ENCODE results near the gene PKIG. TPM values are rescaled to one million over a fixed set of nuclear protein-coding genes. Genes with fewer than 3 reads are reported as not detected.
"Not testable (repeated sequence)": the region's sequence is repeated elsewhere in the genome, so short reads cannot be mapped to it uniquely, and the experiment has no call there.

The PKIG gene
- polyA plus RNA-seq, 1 donor from 2014 or later, result 174 TPM

DNA sequence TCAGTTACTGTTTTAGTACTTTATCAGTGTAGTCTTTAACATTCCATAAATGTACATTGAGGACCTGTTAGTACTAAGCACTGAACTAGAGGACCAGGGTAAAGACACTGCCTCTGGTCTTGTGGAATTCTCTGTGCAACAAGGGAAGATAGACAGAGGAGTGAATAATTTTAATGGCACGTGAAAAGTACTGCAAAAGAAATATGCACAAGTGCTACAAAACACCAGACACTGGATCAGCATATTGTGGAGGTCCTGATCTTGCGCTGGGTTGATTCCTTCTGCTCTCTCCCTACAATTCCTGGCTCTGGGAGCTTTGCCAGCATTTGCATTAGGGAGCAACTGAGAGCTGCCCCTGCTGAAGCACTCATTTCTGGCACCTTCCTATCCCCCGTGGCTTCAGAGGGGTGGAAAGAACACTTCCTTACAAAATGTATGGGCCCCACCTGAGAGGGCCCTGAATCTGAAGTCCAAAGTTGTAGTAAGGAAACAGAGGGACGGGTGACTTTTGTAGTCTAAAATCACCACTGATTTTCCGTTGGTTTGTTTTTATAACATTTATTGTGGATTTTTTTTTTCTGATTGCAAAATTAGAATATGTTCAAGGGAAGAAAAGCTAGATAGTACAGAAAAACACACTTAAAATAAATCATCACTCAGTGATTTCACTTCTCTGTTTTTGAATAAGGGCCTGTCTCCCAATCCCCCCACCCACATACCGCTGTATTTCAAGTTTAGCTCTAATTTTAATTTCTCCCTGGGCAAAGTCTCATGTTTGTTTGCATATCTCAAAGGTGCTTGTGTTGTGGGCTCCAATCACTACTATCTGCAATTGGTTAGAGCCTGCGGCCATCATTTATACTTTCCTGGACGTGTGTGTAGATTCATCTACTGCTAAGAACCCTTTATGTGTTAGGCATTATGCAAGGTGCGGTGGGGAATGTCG lies 4.9 kb downstream of the PKIG start:
- Histone ChIP-seq H3F3A (ENCODE audit: insufficient read depth, low read length, poor library complexity, severe bottlenecking) (no peaks in the 10 kb centered on the region), H3K4me3 (ENCODE audit: low read length) (no peak overlapping the region), H3K79me2 (replicated peaks; ENCODE audit: insufficient read depth, low read length) (no peaks in the 10 kb centered on the region), H4K20me1 (ENCODE audit: insufficient read depth) (no peaks in the 10 kb centered on the region), H3K4me2 (ENCODE audit: low read length) (no peak overlapping the region), H3K9me2 (ENCODE audit: insufficient read depth, low read length) (no peaks in the 10 kb centered on the region), H3K9me3 (ENCODE audit: low read length) (no peaks in the 10 kb centered on the region), H3K27me3 (ENCODE audit: insufficient read depth, low read depth, low read length) (no peaks in the 10 kb centered on the region), H3K27ac (ENCODE audit: low read length) (no peak overlapping the region), H2AFZ (ENCODE audit: low read depth, low read length) (no peak overlapping the region), H3K9ac (ENCODE audit: low read length) (no peak overlapping the region), H3K36me3 (ENCODE audit: insufficient read depth, low read length) (no peaks in the 10 kb centered on the region)
- TF ChIP-seq SMC3 (conservative IDR thresholded peaks at IDR 0.05; ENCODE audit: poor library complexity) (no peak), POLR2AphosphoS5 (IDR thresholded peaks at IDR 0.05) (no peak), EP300 (conservative IDR thresholded peaks at IDR 0.05; ENCODE audit: poor library complexity, severe bottlenecking) (no peak)
- TF ChIP-seq, protein P1, sequence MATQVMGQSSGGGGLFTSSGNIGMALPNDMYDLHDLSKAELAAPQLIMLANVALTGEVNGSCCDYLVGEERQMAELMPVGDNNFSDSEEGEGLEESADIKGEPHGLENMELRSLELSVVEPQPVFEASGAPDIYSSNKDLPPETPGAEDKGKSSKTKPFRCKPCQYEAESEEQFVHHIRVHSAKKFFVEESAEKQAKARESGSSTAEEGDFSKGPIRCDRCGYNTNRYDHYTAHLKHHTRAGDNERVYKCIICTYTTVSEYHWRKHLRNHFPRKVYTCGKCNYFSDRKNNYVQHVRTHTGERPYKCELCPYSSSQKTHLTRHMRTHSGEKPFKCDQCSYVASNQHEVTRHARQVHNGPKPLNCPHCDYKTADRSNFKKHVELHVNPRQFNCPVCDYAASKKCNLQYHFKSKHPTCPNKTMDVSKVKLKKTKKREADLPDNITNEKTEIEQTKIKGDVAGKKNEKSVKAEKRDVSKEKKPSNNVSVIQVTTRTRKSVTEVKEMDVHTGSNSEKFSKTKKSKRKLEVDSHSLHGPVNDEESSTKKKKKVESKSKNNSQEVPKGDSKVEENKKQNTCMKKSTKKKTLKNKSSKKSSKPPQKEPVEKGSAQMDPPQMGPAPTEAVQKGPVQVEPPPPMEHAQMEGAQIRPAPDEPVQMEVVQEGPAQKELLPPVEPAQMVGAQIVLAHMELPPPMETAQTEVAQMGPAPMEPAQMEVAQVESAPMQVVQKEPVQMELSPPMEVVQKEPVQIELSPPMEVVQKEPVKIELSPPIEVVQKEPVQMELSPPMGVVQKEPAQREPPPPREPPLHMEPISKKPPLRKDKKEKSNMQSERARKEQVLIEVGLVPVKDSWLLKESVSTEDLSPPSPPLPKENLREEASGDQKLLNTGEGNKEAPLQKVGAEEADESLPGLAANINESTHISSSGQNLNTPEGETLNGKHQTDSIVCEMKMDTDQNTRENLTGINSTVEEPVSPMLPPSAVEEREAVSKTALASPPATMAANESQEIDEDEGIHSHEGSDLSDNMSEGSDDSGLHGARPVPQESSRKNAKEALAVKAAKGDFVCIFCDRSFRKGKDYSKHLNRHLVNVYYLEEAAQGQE (IDR thresholded peaks at IDR 0.05; ENCODE audit: borderline replicate concordance), result no peak

DNA sequence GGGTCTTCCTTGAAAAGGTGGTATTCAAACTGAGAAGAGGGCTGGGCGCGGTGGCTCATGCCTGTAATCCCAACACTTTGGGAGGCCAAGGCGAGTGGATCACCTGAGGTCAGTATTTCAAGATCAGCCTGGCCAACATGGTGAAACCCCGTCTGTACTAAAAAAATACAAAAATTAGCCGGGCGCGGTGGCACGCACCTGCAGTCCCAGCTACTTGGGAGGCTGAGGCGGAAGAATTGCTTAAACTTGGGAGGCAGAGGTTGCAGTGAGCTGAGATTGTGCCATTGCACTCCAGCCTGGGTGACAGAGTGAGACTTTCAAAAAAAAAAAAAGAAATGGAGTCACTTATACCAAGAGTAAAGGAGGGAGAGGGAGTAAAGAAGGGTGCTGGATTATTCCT lies 5.9 kb downstream of the PKIG start:
- not testable (repeated sequence) for H2AFZ ChIP-seq (ENCODE audit: low read depth, low read length); H3K79me2 ChIP-seq (replicated peaks; ENCODE audit: insufficient read depth, low read length); H3K4me2 ChIP-seq (ENCODE audit: low read length); H3K9me2 ChIP-seq (ENCODE audit: insufficient read depth, low read length); H3K36me3 ChIP-seq (ENCODE audit: insufficient read depth, low read length); H3K27me3 ChIP-seq (ENCODE audit: insufficient read depth, low read depth, low read length); H3F3A ChIP-seq (ENCODE audit: insufficient read depth, low read length, poor library complexity, severe bottlenecking); H3K9me3 ChIP-seq (ENCODE audit: low read length); H3K9ac ChIP-seq (ENCODE audit: low read length); H3K27ac ChIP-seq (ENCODE audit: low read length); H4K20me1 ChIP-seq (ENCODE audit: insufficient read depth); H3K4me3 ChIP-seq (ENCODE audit: low read length)

DNA sequence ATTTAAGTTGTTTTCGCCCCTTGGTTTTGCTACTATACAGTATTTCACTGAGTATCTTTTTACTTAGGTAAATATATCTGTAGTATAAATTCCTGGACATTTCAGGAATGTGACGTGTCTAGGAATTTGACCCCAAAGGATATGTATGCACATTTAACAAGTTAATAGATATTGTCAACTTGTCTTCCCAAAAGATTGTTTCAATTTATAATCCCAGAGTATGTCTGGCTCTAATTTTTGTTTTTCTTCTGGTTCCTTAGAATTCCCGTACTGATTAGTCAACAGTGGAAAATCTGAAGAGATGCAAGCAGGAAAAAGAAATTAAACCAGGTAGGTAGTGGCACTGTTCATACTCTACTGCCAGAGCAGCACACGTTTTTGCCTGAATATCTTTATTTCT lies 7.2 kb downstream of the PKIG start:
- Histone ChIP-seq H3K27me3 (ENCODE audit: insufficient read depth, low read depth, low read length) (no peaks in the 10 kb centered on the region), H3K4me2 (ENCODE audit: low read length) (no peak overlapping the region), H3K9me2 (ENCODE audit: insufficient read depth, low read length) (no peaks in the 10 kb centered on the region), H3K9ac (ENCODE audit: low read length) (no peak overlapping the region), H3F3A (ENCODE audit: insufficient read depth, low read length, poor library complexity, severe bottlenecking) (no peaks in the 10 kb centered on the region), H3K27ac (ENCODE audit: low read length) (no peak overlapping the region), H3K36me3 (ENCODE audit: insufficient read depth, low read length) (no peaks in the 10 kb centered on the region), H3K9me3 (ENCODE audit: low read length) (no peaks in the 10 kb centered on the region), H3K4me3 (ENCODE audit: low read length) (no peak overlapping the region), H3K79me2 (replicated peaks; ENCODE audit: insufficient read depth, low read length) (no peaks in the 10 kb centered on the region), H4K20me1 (ENCODE audit: insufficient read depth) (no peaks in the 10 kb centered on the region), H2AFZ (ENCODE audit: low read depth, low read length) (no peak overlapping the region)
- no peak for TF ChIP-seq SMC3 (conservative IDR thresholded peaks at IDR 0.05; ENCODE audit: poor library complexity)
- TF ChIP-seq, protein P2, sequence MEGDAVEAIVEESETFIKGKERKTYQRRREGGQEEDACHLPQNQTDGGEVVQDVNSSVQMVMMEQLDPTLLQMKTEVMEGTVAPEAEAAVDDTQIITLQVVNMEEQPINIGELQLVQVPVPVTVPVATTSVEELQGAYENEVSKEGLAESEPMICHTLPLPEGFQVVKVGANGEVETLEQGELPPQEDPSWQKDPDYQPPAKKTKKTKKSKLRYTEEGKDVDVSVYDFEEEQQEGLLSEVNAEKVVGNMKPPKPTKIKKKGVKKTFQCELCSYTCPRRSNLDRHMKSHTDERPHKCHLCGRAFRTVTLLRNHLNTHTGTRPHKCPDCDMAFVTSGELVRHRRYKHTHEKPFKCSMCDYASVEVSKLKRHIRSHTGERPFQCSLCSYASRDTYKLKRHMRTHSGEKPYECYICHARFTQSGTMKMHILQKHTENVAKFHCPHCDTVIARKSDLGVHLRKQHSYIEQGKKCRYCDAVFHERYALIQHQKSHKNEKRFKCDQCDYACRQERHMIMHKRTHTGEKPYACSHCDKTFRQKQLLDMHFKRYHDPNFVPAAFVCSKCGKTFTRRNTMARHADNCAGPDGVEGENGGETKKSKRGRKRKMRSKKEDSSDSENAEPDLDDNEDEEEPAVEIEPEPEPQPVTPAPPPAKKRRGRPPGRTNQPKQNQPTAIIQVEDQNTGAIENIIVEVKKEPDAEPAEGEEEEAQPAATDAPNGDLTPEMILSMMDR (IDR thresholded peaks at IDR 0.05; ENCODE audit: poor library complexity, severe bottlenecking), result no peak
- TF ChIP-seq RAD21 (conservative IDR thresholded peaks at IDR 0.05), result no peak

All from neural cell (in vitro differentiated cells).